ENCODE data around the gene ERCC6L2.

Gene ERCC6L2

GRCh38 chr9:95985440-95986055 lies 110.1 kb downstream of the ERCC6L2 start:
- no peak for DNase-seq

GRCh38 chr9:95989297-95989696 lies 113.8 kb downstream of the ERCC6L2 start:
- no peak for DNase-seq

DNA sequence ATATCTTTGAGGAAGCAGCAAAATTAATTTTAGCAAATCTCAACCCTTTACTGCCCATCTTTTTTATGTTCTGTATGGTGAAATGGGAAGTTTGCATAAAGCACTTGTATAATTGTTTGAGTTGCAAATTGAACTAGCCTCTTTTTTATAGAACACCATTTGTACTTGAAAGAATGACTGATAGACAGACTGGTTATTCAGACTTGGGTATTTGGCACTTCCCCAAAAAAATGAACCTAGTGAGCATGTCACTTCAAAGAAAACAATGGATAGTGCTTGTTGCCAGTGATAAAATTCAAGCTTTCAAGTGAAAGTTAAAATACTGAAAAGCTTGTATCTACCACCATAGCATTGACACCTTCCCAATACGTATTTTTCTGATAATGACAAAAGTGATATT lies 115.8 kb downstream of the ERCC6L2 start:
- DNase-seq, result no peak

- DNase-seq, result no peak
Measured at GRCh38 chr9:95992536-95992935, 117.0 kb downstream of the ERCC6L2 start.

DNA sequence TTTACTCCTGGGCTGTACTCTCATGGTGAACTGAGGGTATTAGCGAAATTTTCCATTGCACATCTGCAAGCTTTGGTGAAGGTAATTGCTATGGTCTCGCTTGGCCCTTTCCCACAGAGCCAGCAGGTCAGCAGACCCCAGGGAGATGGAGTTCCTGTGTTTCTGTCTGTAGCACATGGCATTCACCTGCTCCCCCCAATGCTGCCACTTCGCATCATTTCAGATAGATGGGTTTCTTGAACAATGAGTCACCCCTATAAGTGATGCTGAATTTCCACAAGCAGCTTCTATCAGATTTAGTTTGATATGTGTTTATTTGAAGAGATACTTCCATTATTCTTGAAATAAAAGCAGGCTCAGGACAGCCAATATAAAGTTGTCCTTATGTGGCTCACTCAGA lies 117.8 kb downstream of the ERCC6L2 start:
- no peak for DNase-seq

DNA sequence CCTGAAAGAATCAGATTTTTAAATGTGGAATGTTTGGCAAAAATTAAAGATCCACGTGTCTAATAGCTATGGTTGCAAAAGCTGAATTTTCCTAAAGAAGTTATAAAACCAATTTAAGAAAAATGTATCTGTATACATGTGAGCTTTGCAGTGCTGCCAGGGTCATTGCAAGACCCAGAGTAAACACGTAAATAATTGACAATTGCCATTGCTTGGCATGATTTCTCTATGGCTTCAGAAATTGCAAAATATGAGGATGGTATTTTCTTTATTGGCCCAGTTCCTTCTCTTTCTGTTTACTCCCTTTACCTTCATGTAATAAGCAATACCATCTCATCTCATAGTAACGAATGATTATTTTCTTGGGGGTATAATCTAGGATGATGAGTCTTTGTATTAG lies 123.9 kb downstream of the ERCC6L2 start:
- DNase-seq, result no peak

- no peak for DNase-seq
Measured at GRCh38 chr9:96004379-96004778, 128.9 kb downstream of the ERCC6L2 start.

DNA sequence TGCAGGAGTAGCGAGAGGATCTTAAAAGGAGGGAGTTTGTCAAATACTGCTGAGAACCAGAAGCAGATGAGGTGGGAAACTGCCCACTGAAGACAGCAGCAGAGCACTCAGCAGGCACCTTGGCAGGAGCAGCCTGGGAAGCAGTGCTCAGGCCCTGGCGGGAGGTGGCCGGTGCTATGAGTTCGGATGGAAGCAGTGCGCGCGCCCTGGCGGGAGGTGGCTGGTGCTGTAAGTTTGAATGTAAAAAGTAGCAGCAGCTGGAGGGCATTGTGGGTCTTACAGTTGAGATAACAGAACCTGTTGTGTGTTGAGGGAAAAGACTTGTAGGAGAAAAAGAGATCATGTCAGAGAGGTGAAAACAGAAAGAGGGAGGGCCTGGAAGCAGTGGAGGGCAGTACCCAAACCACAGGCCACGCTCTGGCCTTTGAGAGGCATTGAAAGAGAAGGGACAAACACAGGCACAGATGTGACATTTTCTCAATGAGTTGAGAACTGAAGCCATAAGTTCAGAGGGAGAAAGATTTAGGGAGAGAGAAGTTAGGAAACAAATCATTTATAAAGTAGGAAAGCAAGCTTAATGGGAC lies 130.9 kb downstream of the ERCC6L2 start:
- no peak for DNase-seq

DNA sequence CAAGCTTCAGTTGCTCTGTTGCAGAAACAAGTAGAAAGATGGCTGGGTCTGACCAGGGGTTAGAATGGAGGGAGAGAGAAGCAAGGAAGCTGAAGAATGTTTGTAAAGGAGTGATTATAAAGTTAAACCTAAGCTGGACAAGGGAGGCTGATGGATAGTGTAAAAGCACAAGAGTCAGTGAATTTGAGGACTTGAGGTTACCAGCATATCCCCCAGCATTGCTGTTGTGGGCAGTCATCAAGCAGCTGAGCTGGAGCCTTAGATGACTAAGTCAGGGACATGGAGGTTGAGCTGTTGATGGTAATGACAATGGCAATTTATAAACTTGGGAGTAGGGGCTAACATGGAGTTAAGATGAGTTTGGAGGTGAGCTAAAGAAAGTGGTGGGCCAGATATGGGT lies 131.5 kb downstream of the ERCC6L2 start:
- no peak for DNase-seq

- DNase-seq, result no peak
Measured at GRCh38 chr9:96008502-96009222, 133.2 kb downstream of the ERCC6L2 start.

DNA sequence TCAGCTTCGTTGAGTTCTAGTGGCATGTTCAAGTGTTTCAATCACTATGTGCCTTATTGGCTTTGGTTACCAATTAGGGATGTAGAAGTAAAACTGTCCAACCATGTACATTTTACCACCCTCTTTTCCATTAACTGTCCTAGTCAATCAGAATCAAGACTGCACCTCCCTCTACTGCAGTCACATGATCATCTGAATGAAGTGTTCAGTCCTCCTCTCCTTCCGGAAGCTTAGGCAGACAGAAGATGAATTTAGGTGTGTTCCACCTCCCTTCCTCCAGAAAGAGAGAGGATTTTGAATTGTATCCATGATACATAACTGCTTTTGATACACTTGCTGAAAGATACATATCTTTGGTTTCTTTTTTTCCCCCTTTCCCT lies 133.7 kb downstream of the ERCC6L2 start:
- no peak for DNase-seq

DNA sequence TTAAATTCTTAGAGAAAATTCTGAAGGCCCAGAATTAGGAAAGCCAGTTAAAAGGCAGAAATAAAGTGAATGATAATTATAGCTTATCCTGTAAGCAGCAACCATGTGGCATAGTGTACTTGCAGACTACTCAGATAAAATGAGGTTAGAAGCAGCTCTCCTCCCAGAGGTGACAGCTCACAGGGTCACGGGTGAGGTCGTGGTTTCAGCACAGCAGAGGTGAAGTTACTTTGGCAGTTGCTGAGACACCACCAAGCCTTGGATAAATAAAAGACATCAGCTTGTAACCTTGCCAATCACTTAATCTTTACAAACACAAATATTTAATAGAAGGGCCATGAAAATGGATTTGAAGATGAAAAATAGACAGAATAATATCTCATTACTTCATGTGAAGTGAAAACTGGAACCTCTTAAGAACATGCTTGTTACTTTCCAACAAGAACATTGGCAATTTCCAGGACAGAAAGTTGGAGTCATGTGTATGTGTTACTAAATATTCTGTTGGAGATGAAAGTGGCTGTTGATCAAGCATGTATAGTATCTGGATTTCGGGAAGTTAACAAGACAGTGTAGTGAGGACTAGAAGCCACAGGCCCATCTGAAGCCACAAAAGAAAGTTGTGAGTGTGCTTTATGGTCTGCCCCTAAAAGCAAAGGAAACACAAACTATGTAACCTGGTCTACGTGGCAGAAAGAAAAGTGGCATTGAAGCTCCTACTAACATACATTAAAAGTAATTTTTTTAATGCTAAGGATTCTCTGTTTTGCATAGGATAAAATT lies 134.4 kb downstream of the ERCC6L2 start:
- peak; percentile 11 for DNase-seq

DNA sequence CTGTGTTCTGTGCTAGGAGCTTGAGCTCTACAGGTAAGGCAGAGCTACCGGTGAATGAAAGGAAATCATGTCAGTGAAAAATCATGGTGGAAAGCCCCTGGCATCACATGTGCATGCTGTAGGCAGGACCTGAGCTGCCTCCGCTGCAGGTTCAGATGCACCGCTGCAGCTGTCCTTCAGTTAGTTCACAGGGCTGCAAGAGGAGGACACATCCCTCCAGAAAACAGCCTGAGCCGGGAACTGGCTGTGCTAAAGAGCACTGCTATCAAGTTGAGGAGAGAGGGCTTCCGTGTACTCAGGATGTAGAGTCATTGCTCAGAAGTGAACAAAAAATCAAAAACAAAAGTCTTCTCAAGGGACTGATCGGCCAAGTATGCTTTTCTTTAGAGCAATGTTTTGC lies 138.6 kb downstream of the ERCC6L2 start:
- DNase-seq, result no peak

DNA sequence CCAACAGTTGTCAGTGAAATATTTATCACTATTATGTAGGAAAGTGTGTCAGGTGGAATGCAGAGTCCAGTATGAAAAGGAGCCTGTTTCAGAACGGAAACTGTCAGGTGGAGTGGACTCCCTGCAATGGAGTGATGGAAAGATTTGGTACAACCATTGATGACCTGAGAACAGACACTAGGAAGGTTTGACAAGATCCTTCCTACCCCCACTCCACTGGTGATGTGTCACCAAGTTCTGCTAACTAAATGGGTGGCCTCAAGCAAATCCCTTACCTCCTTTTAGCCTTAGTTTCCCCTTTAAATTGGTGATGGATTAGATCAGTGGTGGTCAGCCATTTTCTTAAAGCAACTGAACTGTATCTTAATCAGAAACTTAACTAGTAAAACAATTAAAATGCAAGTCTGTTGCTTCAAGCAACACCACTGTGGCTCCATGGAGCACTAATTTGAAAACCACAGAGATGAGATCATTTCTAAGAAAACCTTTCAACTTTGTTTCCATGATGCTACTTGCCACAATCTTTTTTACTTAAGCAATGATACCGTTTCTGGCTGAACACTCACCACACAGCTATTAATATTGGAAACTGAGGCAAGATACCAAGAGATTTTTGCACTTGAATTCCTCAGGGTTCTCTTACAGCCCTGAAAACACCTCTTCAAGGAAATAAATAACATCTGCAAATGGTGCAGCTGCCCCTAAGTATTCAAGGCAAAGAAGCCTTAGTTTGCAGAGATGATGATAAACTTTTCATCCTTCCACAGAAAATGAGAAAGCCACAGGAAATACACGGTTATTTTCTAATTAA lies 140.6 kb downstream of the ERCC6L2 start:
- no peak for DNase-seq
